Right lobe of liver (tissue), 6 donors: ENCODE data around the gene NHLRC4. TPM values are rescaled to one million over a fixed set of nuclear protein-coding genes. Genes with fewer than 3 reads are reported as not detected.

Source experiments
- ATAC-seq, 4 donors: fragments of 200-7000 bp; cut with Tn5 transposase; one replicate each; pipeline ENCODE4 v1.9.1; 2020; ENCODE audit warnings: mild to moderate bottlenecking in 4 of 4, moderate library complexity in 4 of 4
- DNase-seq, 3 donors: peaks; one replicate each; pipeline ENCODE4 v3.0.0-alpha.2; 2020
- H3K27ac ChIP-seq, 3 donors: fragments of 200-600 bp; one replicate each; pipeline ENCODE4 v1.8.0; 2022
- H3K27me3 ChIP-seq, 2 donors: fragments of 200-600 bp; one replicate each; pipeline ENCODE4 v1.8.0; 2022
- H3K36me3 ChIP-seq, 4 donors: fragments of 200-600 bp; sonication (generic) in 1 of 4; one replicate each; pipeline versions ENCODE4 v1.5.1 to v1.8.0; 2017 to 2022; ENCODE audit warnings: control low read depth in 1 of 4
- H3K4me1 ChIP-seq, 4 donors: fragments of 200-600 bp; sonication (generic) in 1 of 4; one replicate each; pipeline versions ENCODE4 v1.5.1 to v1.8.0; 2017 to 2022; ENCODE audit warnings: control low read depth in 1 of 4
- H3K4me3 ChIP-seq, 3 donors: fragments of 200-600 bp; one replicate each; pipeline ENCODE4 v1.8.0; 2022
- H3K9me3 ChIP-seq, 4 donors: fragments of 200-600 bp; sonication (generic) in 1 of 4; one replicate each; pipeline versions ENCODE4 v1.5.1 to v1.8.0; 2017 to 2022; ENCODE audit warnings: control low read depth in 1 of 4
- POLR2A ChIP-seq: fragments of 450-650 bp; IDR thresholded peaks from one replicate; pipeline ENCODE4 v1.6.1; 2017; ENCODE audit warnings: antibody characterized with exemption, mild to moderate bottlenecking
- WGBS: methylation state at CpG from one replicate; pipeline ENCODE4 v1.1.6; 2018; ENCODE audit warnings: low coverage, low lambda C conversion rate; ENCODE audit not compliant: insufficient coverage; ENCODE audit errors: missing lambda C conversion rate; 5-methylcytosine and 5-hydroxymethylcytosine counted together
- intact Hi-C, 2 donors: fragments of 100-400 bp; cut with DNase I; formaldehyde crosslinking; loops; one replicate each; pipeline versions ENCODE4 v1.11.2 to v1.14.1; 2022
- total RNA-seq, 6 experiments: library from RNA; depleted of rRNA in 2 of 6; stranded (reverse); fragments of >200 nt in 2 of 6; fragmentation: NEBNext Ultra II Directional in 3 of 6; extraction: Animal tissue kit (Norgen Biotek cat#: 25700) in 3 of 6; gene quantifications; one replicate each; pipeline versions ENCODE4 v1.1.0 to v1.2.4, GENCODE V29; 2016 to 2023
- TF ChIP-seq, protein P1 (sequence below), 4 donors: fragments of 200-600 bp in 3 of 4; fragments of 450-650 bp in 1 of 4; IDR thresholded peaks; one replicate each; pipeline versions ENCODE4 v1.5.1 to v1.8.0; 2016 to 2022; ENCODE audit warnings: antibody characterized with exemption in 4 of 4, mild to moderate bottlenecking in 2 of 4
- donor health status: DM: no; HTN: yes; CAD: no.
- donor health status: DM: no; HTN: no; CAD: no.
- donor health status: DM: no; HTN: no; CAD: no.
- donor health status: DM: no; HTN: yes; CAD: no.
- donor health status: DM: no; HTN: yes; CAD: no.

Gene NHLRC4
- total RNA-seq, 6 experiments from 2014 or later = 0.12 to 0.33 (median 0.28) TPM; not detected in 1

DNA sequence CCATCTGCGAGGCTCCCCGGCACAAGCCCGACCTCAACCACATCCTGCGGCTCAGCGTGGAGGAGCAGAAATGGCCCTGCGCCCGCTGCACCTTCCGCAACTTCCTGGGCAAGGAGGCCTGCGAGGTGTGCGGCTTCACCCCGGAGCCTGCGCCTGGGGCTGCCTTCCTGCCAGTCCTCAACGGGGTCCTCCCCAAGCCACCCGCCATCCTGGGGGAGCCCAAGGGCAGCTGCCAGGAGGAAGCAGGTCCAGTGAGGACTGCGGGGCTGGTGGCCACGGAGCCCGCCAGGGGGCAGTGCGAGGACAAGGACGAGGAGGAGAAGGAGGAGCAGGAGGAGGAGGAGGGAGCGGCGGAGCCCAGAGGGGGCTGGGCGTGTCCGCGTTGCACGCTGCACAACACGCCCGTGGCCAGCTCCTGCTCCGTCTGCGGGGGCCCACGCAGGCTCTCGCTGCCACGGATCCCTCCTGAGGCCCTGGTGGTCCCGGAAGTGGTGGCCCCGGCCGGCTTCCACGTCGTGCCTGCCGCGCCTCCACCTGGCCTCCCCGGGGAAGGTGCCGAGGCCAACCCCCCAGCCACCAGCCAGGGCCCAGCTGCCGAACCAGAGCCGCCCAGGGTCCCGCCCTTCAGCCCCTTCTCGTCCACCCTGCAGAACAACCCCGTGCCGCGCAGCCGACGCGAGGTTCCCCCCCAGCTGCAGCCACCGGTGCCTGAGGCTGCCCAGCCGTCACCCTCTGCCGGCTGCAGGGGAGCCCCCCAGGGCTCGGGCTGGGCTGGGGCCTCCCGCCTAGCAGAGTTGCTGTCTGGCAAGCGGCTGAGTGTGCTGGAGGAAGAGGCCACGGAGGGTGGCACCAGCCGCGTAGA, 19.7 kb upstream of the NHLRC4 start:
- Histone ChIP-seq H3K27me3 (no peaks in the 10 kb centered on the region), H3K9me3 (no peaks in the 10 kb centered on the region), H3K4me1 (peaks cover 0 to 16% (median 5%) of the 10 kb centered on the region in 4 donors), H3K4me3 (no peak overlapping the region), H3K36me3 (peaks cover 0 to 14% (median 4%) of the 10 kb centered on the region in 4 donors), H3K27ac (no peak overlapping the region)
- no peak for TF ChIP-seq POLR2A
- TF ChIP-seq, protein P1, sequence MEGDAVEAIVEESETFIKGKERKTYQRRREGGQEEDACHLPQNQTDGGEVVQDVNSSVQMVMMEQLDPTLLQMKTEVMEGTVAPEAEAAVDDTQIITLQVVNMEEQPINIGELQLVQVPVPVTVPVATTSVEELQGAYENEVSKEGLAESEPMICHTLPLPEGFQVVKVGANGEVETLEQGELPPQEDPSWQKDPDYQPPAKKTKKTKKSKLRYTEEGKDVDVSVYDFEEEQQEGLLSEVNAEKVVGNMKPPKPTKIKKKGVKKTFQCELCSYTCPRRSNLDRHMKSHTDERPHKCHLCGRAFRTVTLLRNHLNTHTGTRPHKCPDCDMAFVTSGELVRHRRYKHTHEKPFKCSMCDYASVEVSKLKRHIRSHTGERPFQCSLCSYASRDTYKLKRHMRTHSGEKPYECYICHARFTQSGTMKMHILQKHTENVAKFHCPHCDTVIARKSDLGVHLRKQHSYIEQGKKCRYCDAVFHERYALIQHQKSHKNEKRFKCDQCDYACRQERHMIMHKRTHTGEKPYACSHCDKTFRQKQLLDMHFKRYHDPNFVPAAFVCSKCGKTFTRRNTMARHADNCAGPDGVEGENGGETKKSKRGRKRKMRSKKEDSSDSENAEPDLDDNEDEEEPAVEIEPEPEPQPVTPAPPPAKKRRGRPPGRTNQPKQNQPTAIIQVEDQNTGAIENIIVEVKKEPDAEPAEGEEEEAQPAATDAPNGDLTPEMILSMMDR (IDR thresholded peaks at IDR 0.05) = peak in 2 of 4 donors; percentile 16 to 25
- intact Hi-C loops = no loop called here
- DNase-seq = peak in 2 of 3 donors; percentile 62 to 79
- ATAC-seq = peak in 2 of 4 donors; percentile 10 to 18
- no CpG with 5 or more reads among the region's 60 CpGs for whole genome bisulfite sequencing

- Histone ChIP-seq H3K9me3 (no peaks in the 10 kb centered on the region), H3K27ac (no peak overlapping the region), H3K4me3 (no peak overlapping the region), H3K36me3 (peaks cover 0 to 17% (median 5%) of the 10 kb centered on the region in 4 donors), H3K4me1 (peaks cover 0 to 6% (median 3%) of the 10 kb centered on the region in 4 donors), H3K27me3 (no peaks in the 10 kb centered on the region)
- TF ChIP-seq, protein P1 (IDR thresholded peaks at IDR 0.05) = no peak
- TF ChIP-seq POLR2A = no peak
- DNase-seq (no peak), ATAC-seq (no peak)
- 100% methylated on average over 1 of the region's 21 CpGs for whole genome bisulfite sequencing
- intact Hi-C loops = no loop called here
Observed at GRCh38 chr16:548586-548985, 18.2 kb upstream of the NHLRC4 start.

DNA sequence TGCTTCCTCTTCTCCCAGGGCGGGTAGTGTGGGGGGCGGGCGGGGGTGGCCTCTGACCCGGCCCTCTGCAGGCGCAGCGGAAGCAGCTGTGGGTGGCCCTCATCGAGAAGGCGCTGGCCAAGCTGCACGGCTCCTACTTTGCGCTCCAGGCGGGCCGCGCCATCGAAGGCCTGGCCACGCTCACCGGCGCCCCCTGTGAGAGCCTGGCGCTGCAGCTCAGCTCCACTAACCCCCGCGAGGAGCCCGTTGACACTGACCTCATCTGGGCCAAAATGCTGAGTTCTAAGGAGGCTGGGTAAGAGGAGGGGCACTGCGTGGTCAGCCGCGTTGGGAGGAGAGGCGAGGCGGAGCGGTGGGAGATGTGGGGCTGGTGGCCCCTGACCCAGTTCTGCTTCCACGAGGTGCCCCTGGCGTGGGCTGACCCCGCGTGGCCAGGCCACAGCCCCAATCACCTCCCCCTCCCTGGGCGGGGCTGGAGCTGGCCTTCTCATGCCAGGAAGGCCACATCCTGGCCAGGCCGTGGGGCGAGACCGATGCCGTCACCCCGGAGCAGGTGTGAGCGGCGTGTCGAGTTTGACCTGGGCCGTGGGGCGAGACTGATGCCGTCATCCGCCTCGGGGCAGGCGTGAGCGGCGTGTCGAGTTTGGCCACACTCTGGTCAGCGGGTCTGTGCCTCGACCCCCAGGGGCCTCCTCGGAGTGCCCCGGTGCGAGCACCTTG, 17.1 kb upstream of the NHLRC4 start:
- WGBS = 97% methylated on average over 11 of the region's 54 CpGs
- no peak overlapping the region for H3K27ac ChIP-seq
- peaks cover 0 to 17% (median 5%) of the 10 kb centered on the region in 4 donors for H3K36me3 ChIP-seq
- no peaks in the 10 kb centered on the region for H3K27me3 ChIP-seq
- no peaks in the 10 kb centered on the region for H3K4me1 ChIP-seq
- no peak overlapping the region for H3K4me3 ChIP-seq
- intact Hi-C loops = no loop called here
- no peaks in the 10 kb centered on the region for H3K9me3 ChIP-seq
- DNase-seq = no peak
- ATAC-seq = no peak
- TF ChIP-seq, protein P1 (IDR thresholded peaks at IDR 0.05) = no peak
- TF ChIP-seq POLR2A = no peak

DNA sequence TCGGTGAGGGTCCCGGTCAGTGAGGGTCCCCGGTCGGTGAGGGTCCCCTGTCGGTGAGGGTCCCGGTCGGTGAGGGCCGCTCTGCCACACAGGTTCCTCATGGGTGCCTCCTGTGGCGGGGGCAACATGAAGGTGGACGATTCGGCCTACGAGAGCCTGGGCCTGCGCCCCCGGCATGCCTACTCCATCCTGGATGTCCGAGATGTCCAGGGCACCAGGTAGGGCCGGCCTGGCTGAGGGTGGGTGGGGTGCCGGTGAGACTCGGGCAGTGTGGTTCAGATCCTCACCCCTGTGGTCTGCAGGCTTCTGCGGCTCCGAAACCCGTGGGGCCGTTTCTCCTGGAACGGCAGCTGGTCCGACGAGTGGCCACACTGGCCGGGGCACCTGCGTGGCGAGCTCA, 15.6 kb upstream of the NHLRC4 start:
- Histone ChIP-seq H3K27ac (no peak overlapping the region), H3K36me3 (peaks cover 0 to 17% (median 5%) of the 10 kb centered on the region in 4 donors), H3K4me3 (no peak overlapping the region), H3K27me3 (no peaks in the 10 kb centered on the region), H3K4me1 (no peaks in the 10 kb centered on the region), H3K9me3 (no peaks in the 10 kb centered on the region)
- ATAC-seq (no peak), DNase-seq (no peak)
- TF ChIP-seq, protein P1 (IDR thresholded peaks at IDR 0.05) = no peak
- TF ChIP-seq POLR2A = no peak
- intact Hi-C loops = no loop called here
- 100% methylated on average over 5 of the region's 28 CpGs for WGBS
